Gastrocnemius medialis (tissue), 4 donors: ENCODE data around the gene DEDD2. TPM values are rescaled to one million over a fixed set of nuclear protein-coding genes. Genes with fewer than 3 reads are reported as not detected.

Experiments
- ATAC-seq, 2 donors: fragments of 150-250 bp; one replicate each; pipeline ENCODE4 v1.9.1; 2016
- DNase-seq, 2 donors: peaks; one replicate each; pipeline ENCODE4 v3.0.0-alpha.2; 2019
- H3K27ac ChIP-seq, 4 donors: fragments of 200-600 bp; sonication (generic); 1 replicate in 1 of 4; 2 replicates in 3 of 4; pipeline ENCODE4 v1.5.1; 2016 to 2018; ENCODE audit warnings: mild to moderate bottlenecking in 2 of 4, moderate library complexity in 1 of 4
- H3K27me3 ChIP-seq, 3 donors: fragments of 200-600 bp; sonication (generic) in 2 of 3; 1 replicate in 1 of 3; 2 replicates in 2 of 3; pipeline versions ENCODE4 v1.5.1 to v1.6.0; 2016 to 2019; ENCODE audit warnings: mild to moderate bottlenecking in 1 of 3, moderate library complexity in 1 of 3
- H3K36me3 ChIP-seq, 2 donors: fragments of 200-600 bp; sonication (generic) in 1 of 2; one replicate each; pipeline ENCODE4 v1.5.1; 2017 to 2018
- H3K4me1 ChIP-seq, 2 donors: fragments of 200-600 bp; sonication (generic) in 1 of 2; one replicate each; pipeline ENCODE4 v1.5.1; 2016 to 2017; ENCODE audit warnings: mild to moderate bottlenecking in 2 of 2
- H3K4me3 ChIP-seq, 4 donors: fragments of 200-600 bp; sonication (generic) in 3 of 4; 1 replicate in 1 of 4; 2 replicates in 3 of 4; pipeline ENCODE4 v1.5.1; 2016 to 2019; ENCODE audit warnings: mild to moderate bottlenecking in 2 of 4
- H3K9me3 ChIP-seq, 3 donors: fragments of 200-600 bp; sonication (generic) in 2 of 3; 1 replicate in 1 of 3; 2 replicates in 2 of 3; pipeline ENCODE4 v1.5.1; 2016 to 2019
- POLR2A ChIP-seq, 2 donors: fragments of 450-650 bp; IDR thresholded peaks; one replicate each; pipeline ENCODE4 v1.6.1; 2017; ENCODE audit warnings: antibody characterized with exemption in 2 of 2, mild to moderate bottlenecking in 2 of 2, moderate library complexity in 2 of 2
- in situ Hi-C, 4 donors: fragments of 200-750 bp; cut with MboI; loops; one replicate each; pipeline versions ENCODE4 v1.15.0 to v1.8.0; 2017; ENCODE audit warnings: low sequenced_read_pairs in 4 of 4
- intact Hi-C: fragments of 100-400 bp; cut with DNase I; formaldehyde crosslinking; loops from one replicate; pipeline ENCODE4 v1.15.1; 2023; ENCODE audit warnings: low total_unique reads
- total RNA-seq, 4 donors: library from RNA; depleted of rRNA; stranded (reverse); fragments of >200 nt; gene quantifications; one replicate each; pipeline versions ENCODE4 v1.1.0 to v1.2.3, GENCODE V29; 2016
- TF ChIP-seq, protein P1 (sequence below), 5 experiments: fragments of 450-650 bp in 3 of 5; fragments of 200-600 bp in 2 of 5; sonication (generic) in 2 of 5; IDR thresholded peaks in 4 of 5; conservative IDR thresholded peaks in 1 of 5; 1 replicate in 4 of 5; 2 replicates in 1 of 5; pipeline ENCODE4 v1.5.1; 2016 to 2019; ENCODE audit warnings: antibody characterized with exemption in 5 of 5, mild to moderate bottlenecking in 3 of 5, moderate library complexity in 3 of 5

Gene DEDD2
- total RNA-seq, 4 donors from 2014 or later: 22.5 to 33.6 (median 29.2) TPM

GRCh38 chr19:42224940-42225717 is 7.7 kb upstream of the DEDD2 start:
- Histone ChIP-seq H3K4me1 (peaks cover 9 to 10% of the 10 kb centered on the region in 2 donors), H3K36me3 (peaks cover 0 to 57% of the 10 kb centered on the region in 2 donors), H3K9me3 (no peaks in the 10 kb centered on the region), H3K27ac (no peak overlapping the region), H3K27me3 (no peaks in the 10 kb centered on the region), H3K4me3 (no peak overlapping the region)
- intact Hi-C loops: no loop called here
- DNase-seq (no peak), ATAC-seq (no peak)
- TF ChIP-seq POLR2A (IDR thresholded peaks at IDR 0.05): no peak
- TF ChIP-seq, protein P1, sequence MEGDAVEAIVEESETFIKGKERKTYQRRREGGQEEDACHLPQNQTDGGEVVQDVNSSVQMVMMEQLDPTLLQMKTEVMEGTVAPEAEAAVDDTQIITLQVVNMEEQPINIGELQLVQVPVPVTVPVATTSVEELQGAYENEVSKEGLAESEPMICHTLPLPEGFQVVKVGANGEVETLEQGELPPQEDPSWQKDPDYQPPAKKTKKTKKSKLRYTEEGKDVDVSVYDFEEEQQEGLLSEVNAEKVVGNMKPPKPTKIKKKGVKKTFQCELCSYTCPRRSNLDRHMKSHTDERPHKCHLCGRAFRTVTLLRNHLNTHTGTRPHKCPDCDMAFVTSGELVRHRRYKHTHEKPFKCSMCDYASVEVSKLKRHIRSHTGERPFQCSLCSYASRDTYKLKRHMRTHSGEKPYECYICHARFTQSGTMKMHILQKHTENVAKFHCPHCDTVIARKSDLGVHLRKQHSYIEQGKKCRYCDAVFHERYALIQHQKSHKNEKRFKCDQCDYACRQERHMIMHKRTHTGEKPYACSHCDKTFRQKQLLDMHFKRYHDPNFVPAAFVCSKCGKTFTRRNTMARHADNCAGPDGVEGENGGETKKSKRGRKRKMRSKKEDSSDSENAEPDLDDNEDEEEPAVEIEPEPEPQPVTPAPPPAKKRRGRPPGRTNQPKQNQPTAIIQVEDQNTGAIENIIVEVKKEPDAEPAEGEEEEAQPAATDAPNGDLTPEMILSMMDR (IDR thresholded peaks at IDR 0.05 in 4 of 5, conservative IDR thresholded peaks at IDR 0.05 in 1 of 5): no peak
- in situ Hi-C loops: no loop called here

DNA sequence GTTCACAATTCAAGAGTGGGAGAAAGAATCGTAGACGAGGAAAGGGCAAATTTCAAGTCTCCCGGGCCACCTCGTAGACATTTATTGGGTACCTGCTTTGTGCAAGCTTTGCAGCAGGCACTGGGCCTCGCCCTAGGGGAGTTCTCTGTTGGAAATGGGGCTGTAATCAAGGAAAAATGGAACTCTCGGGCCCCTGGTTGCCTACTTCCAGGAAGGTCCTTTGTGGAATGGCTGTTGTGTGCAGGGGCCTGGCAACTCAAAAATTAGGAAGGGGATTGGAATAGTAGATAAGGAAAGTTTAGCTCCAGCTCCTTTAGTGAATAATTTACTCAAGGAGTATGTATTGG is 3.2 kb upstream of the DEDD2 start:
- Histone ChIP-seq H3K36me3 (peaks cover 0 to 17% of the 10 kb centered on the region in 2 donors), H3K4me3 (peak overlapping the region; percentile 71 to 90 (median 88)), H3K27me3 (no peaks in the 10 kb centered on the region), H3K27ac (peak overlapping the region; percentile 86 to 97 (median 94)), H3K9me3 (no peaks in the 10 kb centered on the region), H3K4me1 (peaks cover 31 to 41% of the 10 kb centered on the region in 2 donors)
- intact Hi-C loops (loop anchor here (1.0 kb wide), 1 partner anchor 22 kb away; the partner anchor contains the start of gene GSK3A), in situ Hi-C loops (no loop called here)
- DNase-seq (no peak), ATAC-seq (no peak)
- TF ChIP-seq, protein P1 (IDR thresholded peaks at IDR 0.05 in 4 of 5, conservative IDR thresholded peaks at IDR 0.05 in 1 of 5): no peak
- no peak for TF ChIP-seq POLR2A (IDR thresholded peaks at IDR 0.05)

DNA sequence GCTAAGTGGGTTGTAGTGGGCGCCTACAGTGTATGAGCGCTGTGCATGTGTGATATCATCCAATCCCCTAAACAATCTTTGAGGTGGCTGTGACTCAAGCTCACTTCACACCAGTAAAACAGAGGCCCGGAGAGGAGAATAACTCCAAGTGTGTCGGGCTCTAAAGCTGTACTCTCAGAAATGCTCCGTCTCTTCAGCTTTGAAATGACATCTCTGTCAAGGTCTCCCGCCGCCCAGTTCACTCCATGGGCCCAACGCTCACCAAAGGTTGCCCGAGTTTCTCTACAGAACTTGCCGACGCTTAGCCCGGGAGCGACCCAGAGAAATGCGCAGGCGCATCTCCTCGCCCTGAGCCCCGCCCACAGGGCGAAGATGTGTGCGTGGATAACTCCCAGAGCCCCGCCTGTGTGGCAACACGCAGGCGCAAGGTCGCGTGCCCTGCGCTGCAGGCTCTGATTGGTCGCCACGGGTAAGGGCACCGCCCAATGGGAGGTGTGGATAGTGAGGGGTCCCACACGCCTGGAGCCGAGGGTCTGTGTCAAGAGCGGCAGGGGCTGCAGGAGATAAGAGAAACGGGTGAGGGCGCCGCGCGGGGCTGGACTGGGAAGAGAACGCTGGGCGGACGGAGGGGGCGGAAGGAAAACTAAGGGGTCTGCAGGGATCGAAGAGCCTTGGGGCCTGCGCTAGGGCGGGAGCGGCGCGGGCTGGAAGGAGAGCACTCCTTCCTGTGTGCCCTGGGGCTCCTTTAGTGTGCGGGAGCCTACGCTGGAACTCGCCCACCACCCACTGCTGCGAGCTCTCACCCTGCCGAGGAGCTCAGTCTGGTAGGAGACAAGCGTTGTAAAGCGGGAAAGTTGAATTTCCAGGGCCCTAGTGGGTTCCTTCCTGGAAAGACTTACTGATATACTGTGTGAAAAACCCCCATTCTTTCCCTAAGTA is 2.6 kb upstream of the DEDD2 start, which contains the start of gene ZNF526:
ZNF526 (plus strand) TSS at position 501 of the 939 bp plus-strand sequence. CDS start 4,092 bp downstream, outside the sequence.
- TF ChIP-seq, protein P1 (IDR thresholded peaks at IDR 0.05 in 4 of 5, conservative IDR thresholded peaks at IDR 0.05 in 1 of 5): no peak
- TF ChIP-seq POLR2A (IDR thresholded peaks at IDR 0.05): peak; percentile 68 to 79
- DNase-seq (peak; percentile 96 to 98), ATAC-seq (peak; percentile 83 to 84)
- H3K4me3 ChIP-seq: peak within 1 kb of the TSS; percentile 71 to 90 (median 88)
- intact Hi-C loops: loop anchor here (1.0 to 10.0 kb wide), 2 partner anchors 22 to 355 kb away; partner anchors contain the start of genes GSK3A and RPS19
- no peaks in the 10 kb centered on the region for H3K27me3 ChIP-seq
- peaks cover 0 to 14% of the 10 kb centered on the region in 2 donors for H3K36me3 ChIP-seq
- in situ Hi-C loops: no loop called here
- peaks cover 35 to 46% of the 10 kb centered on the region in 2 donors for H3K4me1 ChIP-seq
- peak within 1 kb of the TSS; percentile 86 to 97 (median 94) for H3K27ac ChIP-seq
- H3K9me3 ChIP-seq: no peaks in the 10 kb centered on the region

- Histone ChIP-seq H3K9me3 (no peaks in the 10 kb centered on the region), H3K36me3 (peaks cover 0 to 31% of the 10 kb centered on the region in 2 donors), H3K4me3 (peak overlapping the region; percentile 74 to 95 (median 86)), H3K4me1 (peaks cover 37 to 53% of the 10 kb centered on the region in 2 donors), H3K27me3 (no peaks in the 10 kb centered on the region), H3K27ac (peak overlapping the region; percentile 86 to 97 (median 94))
- in situ Hi-C loops: no loop called here
- intact Hi-C loops: loop anchor here (1.0 to 10.0 kb wide), 2 partner anchors 27 to 352 kb away; partner anchors contain the start of gene RPS19
- TF ChIP-seq, protein P1 (IDR thresholded peaks at IDR 0.05 in 4 of 5, conservative IDR thresholded peaks at IDR 0.05 in 1 of 5): no peak
- TF ChIP-seq POLR2A (IDR thresholded peaks at IDR 0.05): no peak
- ATAC-seq (peak; percentile 9 to 20), DNase-seq (no peak)
Observed at GRCh38 chr19:42216653-42217519, 591 bp downstream of the DEDD2 start.
